Measurements from ENCODE around the gene SND1.

DNA sequence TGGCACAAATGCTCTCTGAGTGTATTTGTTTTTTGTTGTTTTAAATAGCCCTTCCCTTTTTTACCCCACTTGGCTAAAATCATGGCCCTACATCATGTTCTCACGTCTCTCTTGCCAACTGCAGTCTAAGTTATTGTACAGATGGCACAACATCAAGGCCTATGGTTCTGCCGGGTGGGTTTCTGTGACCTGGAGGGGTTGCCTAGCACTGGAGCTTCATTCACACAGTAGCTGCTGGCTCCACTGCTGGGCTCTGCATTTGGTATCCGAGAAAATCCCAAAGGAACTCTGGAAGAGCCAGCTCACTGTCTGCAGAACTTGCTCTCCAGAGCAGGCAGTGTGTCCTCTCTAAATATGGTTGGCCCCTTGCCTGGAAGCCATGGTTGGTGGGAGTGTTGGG lies 258.7 kb downstream of the SND1 start:
- no peak for TF ChIP-seq CTCF (IDR thresholded peaks at IDR 0.05)
- TF ChIP-seq POLR2A (IDR thresholded peaks at IDR 0.05), result no peak

All from vagina (tissue), 2 donors.